Ovary (tissue), 3 donors: ENCODE results near the gene GOLGA8S.

ENCODE experiments used
- CTCF ChIP-seq, 3 donors: fragments of 450-650 bp in 2 of 3; fragments of 200-600 bp in 1 of 3; IDR thresholded peaks; one replicate each; pipeline versions ENCODE4 v1.5.1 to v1.8.0; 2016 to 2022; ENCODE audit warnings: antibody characterized with exemption in 3 of 3, mild to moderate bottlenecking in 1 of 3
- EP300 ChIP-seq: sonication (generic); formaldehyde crosslinking; IDR thresholded peaks from one replicate; pipeline ENCODE4 v1.6.1; 2017; ENCODE audit warnings: antibody characterized with exemption
- POLR2A ChIP-seq: fragments of 450-650 bp; IDR thresholded peaks from one replicate; pipeline ENCODE4 v1.6.1; 2017; ENCODE audit warnings: antibody characterized with exemption, mild to moderate bottlenecking, moderate library complexity
- donor health status: DM: no; HTN: no; CAD: no.

DNA sequence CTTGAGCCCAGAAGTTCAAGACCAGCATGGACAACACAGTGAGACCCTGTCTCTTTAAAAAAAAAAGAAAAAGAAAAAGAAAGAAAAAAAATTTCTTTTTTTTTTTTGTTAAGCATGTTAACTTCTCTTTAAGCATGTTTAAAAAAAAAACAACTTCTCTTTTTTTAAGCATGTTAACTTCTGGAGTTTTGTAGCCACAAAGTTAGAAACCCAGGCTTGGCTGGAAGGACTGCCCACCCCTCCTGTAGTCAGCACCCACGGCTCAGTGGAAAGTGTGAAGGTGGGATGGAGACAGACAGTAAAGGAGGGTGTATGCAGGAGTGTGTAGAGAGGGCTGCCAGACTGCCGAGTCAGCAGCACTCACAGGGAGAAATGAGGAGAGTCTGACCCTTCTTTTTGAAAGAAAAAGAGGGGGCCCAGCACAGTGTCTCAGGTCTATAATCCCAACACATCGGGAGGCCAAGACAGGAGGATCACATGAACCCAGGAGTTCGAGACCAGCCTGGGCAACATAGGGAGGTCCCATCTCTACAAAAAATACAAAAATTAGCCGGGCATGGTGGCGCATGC, 33.2 kb downstream of the GOLGA8S start:
- TF ChIP-seq CTCF (IDR thresholded peaks at IDR 0.05) (no peak), POLR2A (no peak), EP300 (no peak)
